Renal cortical epithelial cell (primary cell): Measurements from ENCODE around the gene ZNF337. TPM values are rescaled to one million over a fixed set of nuclear protein-coding genes. Genes with fewer than 3 reads are reported as not detected.
"Not testable (repeated sequence)": the region's sequence is repeated elsewhere in the genome, so short reads cannot be mapped to it uniquely, and the experiment has no call there.

Experiments used
- DNase-seq: peaks from one replicate; pipeline ENCODE4 v3.0.0-alpha.2; 2011; ENCODE audit warnings: low read depth
- total RNA-seq: library from RNA; depleted of rRNA; stranded (reverse); fragments of >200 nt; gene quantifications from 2 replicates; pipeline ENCODE4 v1.2.3, GENCODE V29; 2014

The ZNF337 gene
- total RNA-seq, 1 donor from 2014 or later, result 22.6 TPM

GRCh38 chr20:25695532-25696370, 902 bp downstream of the ZNF337 start:
- no peak for DNase-seq

- no peak for DNase-seq
Observed at GRCh38 chr20:25692499-25692898, 4.2 kb downstream of the ZNF337 start.

- DNase-seq, result no peak
Observed at GRCh38 chr20:25690427-25690826, 6.2 kb downstream of the ZNF337 start.

- no peak for DNase-seq
Observed at GRCh38 chr20:25686081-25687067, 10.3 kb downstream of the ZNF337 start.

- no peak for DNase-seq
Observed at GRCh38 chr20:25685276-25686080, 11.2 kb downstream of the ZNF337 start.

- DNase-seq, result not testable (repeated sequence)
Observed at GRCh38 chr20:25683826-25684225, 12.8 kb downstream of the ZNF337 start.

GRCh38 chr20:25683050-25683449, 13.6 kb downstream of the ZNF337 start:
- DNase-seq, result no peak

- DNase-seq, result peak; percentile 71
Observed at GRCh38 chr20:25676164-25676809, 20.4 kb downstream of the ZNF337 start.

GRCh38 chr20:25675161-25675560, 21.5 kb downstream of the ZNF337 start:
- DNase-seq, result no peak

- no peak for DNase-seq
Observed at GRCh38 chr20:25672659-25673235, 23.9 kb downstream of the ZNF337 start.

- DNase-seq, result peak; percentile 69
Observed at GRCh38 chr20:25669826-25670422, 26.7 kb downstream of the ZNF337 start.

GRCh38 chr20:25668446-25668845, 28.2 kb downstream of the ZNF337 start:
- DNase-seq, result no peak

- DNase-seq, result no peak
Observed at GRCh38 chr20:25659999-25660398, 36.7 kb downstream of the ZNF337 start.

- no peak for DNase-seq
Observed at GRCh38 chr20:25654487-25654886, 42.2 kb downstream of the ZNF337 start.

- not testable (repeated sequence) for DNase-seq
Observed at GRCh38 chr20:25652866-25653265, 43.8 kb downstream of the ZNF337 start.

- no peak for DNase-seq
Observed at GRCh38 chr20:25644814-25645213, 51.8 kb downstream of the ZNF337 start.

GRCh38 chr20:25643716-25644115, 52.9 kb downstream of the ZNF337 start:
- DNase-seq, result no peak

GRCh38 chr20:25637247-25637646, 59.4 kb downstream of the ZNF337 start:
- DNase-seq, result no peak

GRCh38 chr20:25632940-25633790, 63.5 kb downstream of the ZNF337 start:
- DNase-seq, result no peak
